ENCODE data around the gene EXOC3. TPM values are rescaled to one million over a fixed set of nuclear protein-coding genes. Genes with fewer than 3 reads are reported as not detected.
"Not testable (repeated sequence)": the region's sequence is repeated elsewhere in the genome, so short reads cannot be mapped to it uniquely, and the experiment has no call there.

EXOC3 gene
- total RNA-seq, 1 donor from 2014 or later: 43.9 TPM

GRCh38 chr5:395921-396530, 47.0 kb upstream of the EXOC3 start:
- Mint-ChIP-seq H3K27ac (ENCODE audit: unreplicated experiment) (no peak overlapping the region), H3K4me3 (ENCODE audit: unreplicated experiment) (no peak overlapping the region), H3K4me1 (ENCODE audit: unreplicated experiment) (peaks cover 27% of the 10 kb centered on the region), H3K27me3 (ENCODE audit: unreplicated experiment) (peaks cover 17% of the 10 kb centered on the region), H3K36me3 (ENCODE audit: low read depth, unreplicated experiment) (peaks cover 18% of the 10 kb centered on the region), H3K9me3 (ENCODE audit: unreplicated experiment) (no peaks in the 10 kb centered on the region)
- TF ChIP-seq, protein P1, sequence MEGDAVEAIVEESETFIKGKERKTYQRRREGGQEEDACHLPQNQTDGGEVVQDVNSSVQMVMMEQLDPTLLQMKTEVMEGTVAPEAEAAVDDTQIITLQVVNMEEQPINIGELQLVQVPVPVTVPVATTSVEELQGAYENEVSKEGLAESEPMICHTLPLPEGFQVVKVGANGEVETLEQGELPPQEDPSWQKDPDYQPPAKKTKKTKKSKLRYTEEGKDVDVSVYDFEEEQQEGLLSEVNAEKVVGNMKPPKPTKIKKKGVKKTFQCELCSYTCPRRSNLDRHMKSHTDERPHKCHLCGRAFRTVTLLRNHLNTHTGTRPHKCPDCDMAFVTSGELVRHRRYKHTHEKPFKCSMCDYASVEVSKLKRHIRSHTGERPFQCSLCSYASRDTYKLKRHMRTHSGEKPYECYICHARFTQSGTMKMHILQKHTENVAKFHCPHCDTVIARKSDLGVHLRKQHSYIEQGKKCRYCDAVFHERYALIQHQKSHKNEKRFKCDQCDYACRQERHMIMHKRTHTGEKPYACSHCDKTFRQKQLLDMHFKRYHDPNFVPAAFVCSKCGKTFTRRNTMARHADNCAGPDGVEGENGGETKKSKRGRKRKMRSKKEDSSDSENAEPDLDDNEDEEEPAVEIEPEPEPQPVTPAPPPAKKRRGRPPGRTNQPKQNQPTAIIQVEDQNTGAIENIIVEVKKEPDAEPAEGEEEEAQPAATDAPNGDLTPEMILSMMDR (IDR thresholded peaks at IDR 0.05; ENCODE audit: unreplicated experiment): no peak
- DNase-seq (ENCODE audit: low spot score): no peak

DNA sequence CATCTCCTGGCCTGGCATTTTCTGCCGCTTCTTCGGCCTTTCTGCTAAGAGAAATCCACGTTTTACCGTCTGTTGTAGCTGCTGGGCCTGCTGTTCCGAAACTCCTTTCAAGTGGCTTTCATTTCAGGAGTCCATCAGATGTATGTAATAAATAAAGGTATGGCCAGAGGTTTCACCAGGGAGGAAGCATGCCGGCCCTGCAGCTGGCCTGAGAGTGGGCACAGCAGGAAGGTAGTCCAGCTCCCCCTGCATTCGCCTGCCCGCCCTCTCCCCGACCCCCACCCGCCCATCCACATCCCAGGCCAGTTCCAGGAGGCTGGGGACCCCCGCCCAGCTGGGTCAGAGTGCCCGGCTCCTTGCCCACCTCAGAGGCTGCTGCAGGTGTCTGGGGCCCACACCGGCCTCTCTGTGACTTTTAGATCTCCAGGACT, 46.4 kb upstream of the EXOC3 start:
- Mint-ChIP-seq H3K4me1 (ENCODE audit: unreplicated experiment) (peaks cover 27% of the 10 kb centered on the region), H3K27me3 (ENCODE audit: unreplicated experiment) (peaks cover 17% of the 10 kb centered on the region), H3K9me3 (ENCODE audit: unreplicated experiment) (no peaks in the 10 kb centered on the region), H3K27ac (ENCODE audit: unreplicated experiment) (no peak overlapping the region), H3K36me3 (ENCODE audit: low read depth, unreplicated experiment) (peaks cover 18% of the 10 kb centered on the region), H3K4me3 (ENCODE audit: unreplicated experiment) (no peak overlapping the region)
- no peak for DNase-seq (ENCODE audit: low spot score)
- TF ChIP-seq, protein P1 (IDR thresholded peaks at IDR 0.05; ENCODE audit: unreplicated experiment): no peak

DNA sequence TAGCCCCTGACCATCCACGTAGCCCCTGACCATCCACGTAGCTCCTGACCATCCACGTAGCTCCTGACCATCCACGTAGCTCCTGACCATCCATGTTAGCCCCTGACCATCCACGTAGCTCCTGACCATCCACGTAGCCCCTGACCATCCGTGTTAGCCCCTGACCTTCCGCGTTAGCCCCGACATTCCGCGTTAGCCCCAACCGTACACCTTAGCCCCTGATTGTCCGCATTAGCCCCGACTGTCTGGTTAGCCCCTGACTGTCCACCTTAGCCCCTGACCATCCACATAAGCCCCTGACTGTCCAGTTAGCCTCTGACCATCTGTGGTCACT, 44.9 kb upstream of the EXOC3 start:
- not testable (repeated sequence) for H3K27ac Mint-ChIP-seq (ENCODE audit: unreplicated experiment); DNase-seq (ENCODE audit: low spot score); H3K9me3 Mint-ChIP-seq (ENCODE audit: unreplicated experiment); H3K4me3 Mint-ChIP-seq (ENCODE audit: unreplicated experiment)
- Mint-ChIP-seq H3K27me3 (ENCODE audit: unreplicated experiment) (peaks cover 10% of the 10 kb centered on the region), H3K36me3 (ENCODE audit: low read depth, unreplicated experiment) (peaks cover 16% of the 10 kb centered on the region), H3K4me1 (ENCODE audit: unreplicated experiment) (peaks cover 28% of the 10 kb centered on the region)

DNA sequence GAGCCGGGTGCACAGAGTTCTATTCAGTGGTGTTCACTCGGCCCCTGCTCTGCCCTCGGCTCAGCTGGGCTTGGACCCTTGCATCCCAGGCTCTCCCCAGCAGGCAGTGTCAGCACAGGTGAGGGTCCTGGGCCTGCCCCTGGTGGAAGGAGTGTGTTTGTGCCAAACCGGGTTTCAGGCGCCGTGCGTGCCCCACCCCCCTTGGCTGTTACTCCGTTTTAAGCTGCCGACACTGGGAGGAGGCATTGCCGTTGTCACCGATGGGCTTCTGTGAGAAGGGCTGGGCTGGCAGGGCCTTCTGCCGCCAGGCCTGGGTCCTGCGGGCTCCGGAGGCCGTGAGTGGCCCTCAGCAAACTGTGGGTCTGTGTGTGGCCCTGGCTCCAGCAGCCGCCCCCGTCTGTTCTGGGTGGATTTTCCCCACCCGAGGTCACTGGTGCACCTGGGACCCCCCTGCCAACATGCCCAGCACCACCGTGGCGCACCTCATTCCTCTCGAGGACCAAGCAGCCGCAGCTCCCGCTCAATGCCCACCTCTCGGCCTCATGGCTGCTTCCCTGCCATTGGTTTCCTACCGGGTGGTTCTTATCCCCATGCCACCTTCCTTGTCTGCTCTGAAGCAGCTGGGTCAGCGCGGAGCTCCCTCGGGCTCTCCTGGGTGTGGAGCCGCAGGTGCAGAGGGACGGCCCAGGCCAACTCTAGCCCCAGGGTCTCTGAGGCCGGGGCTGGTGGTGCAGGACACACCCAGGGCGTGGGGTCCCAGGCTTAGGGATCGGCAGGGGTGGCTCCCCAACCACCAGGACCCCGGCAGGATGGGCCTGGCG, 44.3 kb upstream of the EXOC3 start:
- Mint-ChIP-seq H3K36me3 (ENCODE audit: low read depth, unreplicated experiment) (peaks cover 13% of the 10 kb centered on the region), H3K4me3 (ENCODE audit: unreplicated experiment) (no peak overlapping the region), H3K4me1 (ENCODE audit: unreplicated experiment) (peaks cover 25% of the 10 kb centered on the region), H3K27ac (ENCODE audit: unreplicated experiment) (peak overlapping the region; percentile 91), H3K9me3 (ENCODE audit: unreplicated experiment) (no peaks in the 10 kb centered on the region), H3K27me3 (ENCODE audit: unreplicated experiment) (peaks cover 9% of the 10 kb centered on the region)
- DNase-seq (ENCODE audit: low spot score): no peak
- TF ChIP-seq, protein P1 (IDR thresholded peaks at IDR 0.05; ENCODE audit: unreplicated experiment): no peak

DNA sequence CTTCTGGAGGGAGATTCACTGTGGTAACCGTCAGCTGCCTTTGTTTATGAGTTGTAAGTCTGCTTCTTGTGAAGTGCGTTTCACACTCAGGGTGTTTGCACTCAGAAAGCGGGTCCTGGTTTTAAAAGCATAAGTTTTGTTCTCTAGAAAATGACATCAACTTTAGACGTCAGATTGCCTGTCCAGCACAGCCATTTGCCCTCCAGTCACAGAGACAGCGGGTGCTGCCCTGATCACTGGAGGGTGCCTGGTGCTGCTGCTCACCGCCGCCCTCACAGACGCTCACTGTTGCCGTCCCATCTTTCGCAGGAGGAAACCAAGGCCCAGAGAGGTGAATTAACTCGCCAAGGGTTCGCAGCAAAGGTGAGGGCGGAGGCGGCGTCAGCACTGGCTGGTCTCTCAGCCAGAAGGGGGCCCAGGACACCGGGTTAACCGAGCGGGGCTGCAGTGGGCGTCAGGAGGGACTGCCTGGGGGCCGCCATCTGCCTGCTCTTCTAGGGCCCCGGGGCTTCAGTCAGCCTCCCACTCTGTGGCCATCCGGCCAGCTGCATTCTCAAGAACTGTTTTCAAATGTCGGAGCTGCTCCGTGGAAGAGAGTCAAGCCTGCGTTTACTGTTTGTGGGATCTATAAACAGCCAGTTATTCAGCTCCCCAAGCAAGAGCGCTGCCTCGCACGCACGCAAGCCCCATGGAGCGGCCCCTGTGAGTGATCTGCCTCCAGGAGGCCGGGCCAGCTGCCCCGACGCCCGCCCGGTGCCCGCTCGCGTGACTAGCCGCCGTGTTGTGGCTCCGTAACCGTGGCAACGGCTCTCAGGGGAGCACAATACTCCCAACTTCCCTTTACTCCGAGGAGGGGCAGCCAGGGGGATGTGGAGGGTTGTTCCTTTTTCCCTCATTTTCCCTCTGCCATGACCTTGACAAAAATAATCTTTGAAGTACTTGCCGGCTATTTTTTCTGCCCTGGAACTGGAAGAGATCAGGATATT, 43.4 kb upstream of the EXOC3 start:
- peaks cover 13% of the 10 kb centered on the region for H3K36me3 Mint-ChIP-seq (ENCODE audit: low read depth, unreplicated experiment)
- no peaks in the 10 kb centered on the region for H3K9me3 Mint-ChIP-seq (ENCODE audit: unreplicated experiment)
- H3K4me3 Mint-ChIP-seq (ENCODE audit: unreplicated experiment): no peak overlapping the region
- peak overlapping the region; percentile 95 for H3K27ac Mint-ChIP-seq (ENCODE audit: unreplicated experiment)
- DNase-seq (ENCODE audit: low spot score): peak; percentile 93
- TF ChIP-seq, protein P1 (IDR thresholded peaks at IDR 0.05; ENCODE audit: unreplicated experiment): no peak
- H3K27me3 Mint-ChIP-seq (ENCODE audit: unreplicated experiment): peaks cover 9% of the 10 kb centered on the region
- peaks cover 24% of the 10 kb centered on the region for H3K4me1 Mint-ChIP-seq (ENCODE audit: unreplicated experiment)

Data from endothelial cell (in vitro differentiated cells).